Astrocyte of the spinal cord (primary cell): ENCODE data around the gene FNBP1L.
A peak's percentile ranks its signal among the peaks of the same experiment; 100 is the strongest.
"Not testable (repeated sequence)": the region's sequence is repeated elsewhere in the genome, so short reads cannot be mapped to it uniquely, and the experiment has no call there.

Experiments used
- DNase-seq: peaks from one replicate; pipeline ENCODE4 v3.0.0; 2011; ENCODE audit warnings: low read depth, low spot score
- H3K4me3 ChIP-seq: 2 replicates; pipeline ENCODE4 v1.5.1; 2011; ENCODE audit warnings: low read depth, mild to moderate bottlenecking, low read length, moderate library complexity
- in situ Hi-C: cut with HindIII; loops from 2 replicates; pipeline ENCODE4 v1.10.0; 2017; ENCODE audit warnings: low sequenced_read_pairs
- TF ChIP-seq, protein P1 (sequence below): IDR thresholded peaks from 2 replicates; pipeline ENCODE4 v1.5.1; 2012; ENCODE audit warnings: low read depth, mild to moderate bottlenecking, low read length, inconsistent platforms

Gene FNBP1L

GRCh38 chr1:93475681-93476080, 27.8 kb downstream of the FNBP1L start:
- TF ChIP-seq, protein P1, sequence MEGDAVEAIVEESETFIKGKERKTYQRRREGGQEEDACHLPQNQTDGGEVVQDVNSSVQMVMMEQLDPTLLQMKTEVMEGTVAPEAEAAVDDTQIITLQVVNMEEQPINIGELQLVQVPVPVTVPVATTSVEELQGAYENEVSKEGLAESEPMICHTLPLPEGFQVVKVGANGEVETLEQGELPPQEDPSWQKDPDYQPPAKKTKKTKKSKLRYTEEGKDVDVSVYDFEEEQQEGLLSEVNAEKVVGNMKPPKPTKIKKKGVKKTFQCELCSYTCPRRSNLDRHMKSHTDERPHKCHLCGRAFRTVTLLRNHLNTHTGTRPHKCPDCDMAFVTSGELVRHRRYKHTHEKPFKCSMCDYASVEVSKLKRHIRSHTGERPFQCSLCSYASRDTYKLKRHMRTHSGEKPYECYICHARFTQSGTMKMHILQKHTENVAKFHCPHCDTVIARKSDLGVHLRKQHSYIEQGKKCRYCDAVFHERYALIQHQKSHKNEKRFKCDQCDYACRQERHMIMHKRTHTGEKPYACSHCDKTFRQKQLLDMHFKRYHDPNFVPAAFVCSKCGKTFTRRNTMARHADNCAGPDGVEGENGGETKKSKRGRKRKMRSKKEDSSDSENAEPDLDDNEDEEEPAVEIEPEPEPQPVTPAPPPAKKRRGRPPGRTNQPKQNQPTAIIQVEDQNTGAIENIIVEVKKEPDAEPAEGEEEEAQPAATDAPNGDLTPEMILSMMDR = no peak
- in situ Hi-C loops = no loop called here
- H3K4me3 ChIP-seq = no peak overlapping the region
- DNase-seq = no peak

GRCh38 chr1:93479133-93479745, 31.3 kb downstream of the FNBP1L start:
- DNase-seq, in situ Hi-C loops: not testable (repeated sequence)

GRCh38 chr1:93481899-93482298, 34.0 kb downstream of the FNBP1L start:
- in situ Hi-C loops, DNase-seq, H3K4me3 ChIP-seq: not testable (repeated sequence)

More at GRCh38 chr1:93479133-93479745, 31.3 kb downstream of the FNBP1L start:
- H3K4me3 ChIP-seq = not testable (repeated sequence)

DNA sequence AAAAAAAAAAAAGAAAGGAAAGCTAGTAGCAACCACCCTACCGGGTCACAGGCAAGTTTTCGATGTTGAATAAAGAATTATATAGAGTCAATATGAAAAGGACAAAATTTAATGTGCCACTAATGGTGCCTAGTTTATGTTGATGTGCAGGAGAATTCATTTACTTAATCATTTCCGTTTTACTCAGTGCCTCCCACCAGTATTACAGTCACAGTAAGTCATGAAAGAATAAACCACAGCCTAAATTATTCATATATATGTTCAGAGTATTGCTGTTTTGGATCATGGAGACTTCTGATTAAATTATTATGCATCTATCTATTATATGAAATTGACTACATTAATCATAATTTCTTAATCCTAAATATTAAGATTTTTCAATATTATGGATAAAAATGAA, 35.3 kb downstream of the FNBP1L start:
- TF ChIP-seq, protein P1 = no peak
- H3K4me3 ChIP-seq = no peak overlapping the region
- DNase-seq = no peak
- in situ Hi-C loops = no loop called here

DNA sequence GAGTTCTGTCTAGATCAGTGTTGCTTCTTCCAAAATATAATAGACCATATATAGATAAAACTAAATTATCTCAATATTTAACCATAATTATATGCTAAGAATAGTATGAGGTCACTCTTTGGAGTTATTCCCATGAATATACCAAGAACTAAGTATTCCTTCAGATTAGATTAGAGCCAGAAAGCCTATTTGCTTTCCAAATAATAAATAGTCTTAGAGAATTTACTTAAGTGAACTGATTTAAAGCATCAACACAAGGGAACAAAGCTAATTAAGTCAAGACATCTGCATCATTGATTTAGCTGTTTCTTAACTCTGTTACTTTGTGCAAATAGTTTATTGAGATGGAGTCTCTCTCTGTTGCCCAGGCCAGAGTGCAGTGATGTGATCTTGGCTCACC, 35.7 kb downstream of the FNBP1L start:
- in situ Hi-C loops = no loop called here
- no peak overlapping the region for H3K4me3 ChIP-seq
- DNase-seq = no peak
- TF ChIP-seq, protein P1 = no peak

DNA sequence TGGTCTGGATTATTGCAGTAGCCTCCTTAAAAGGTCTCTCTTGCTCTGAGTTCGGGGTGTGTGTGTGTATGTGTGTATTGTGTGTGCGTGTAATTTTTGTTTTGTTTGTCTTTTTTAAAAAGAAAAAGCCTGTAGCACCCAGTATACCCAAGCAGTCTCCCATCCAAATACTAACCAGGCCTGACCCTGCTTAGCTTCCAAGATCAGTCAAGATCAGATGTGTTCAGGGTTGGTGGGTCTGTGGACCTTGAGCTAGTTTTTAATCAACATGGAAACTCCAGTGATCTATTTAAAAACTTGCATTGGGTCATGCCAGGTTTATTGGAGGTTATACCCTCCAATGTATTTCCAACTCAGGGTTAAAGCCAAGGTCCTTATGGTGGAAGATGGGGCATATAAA, 40.3 kb downstream of the FNBP1L start:
- no peak overlapping the region for H3K4me3 ChIP-seq
- in situ Hi-C loops = no loop called here
- TF ChIP-seq, protein P1 = no peak
- DNase-seq = no peak

DNA sequence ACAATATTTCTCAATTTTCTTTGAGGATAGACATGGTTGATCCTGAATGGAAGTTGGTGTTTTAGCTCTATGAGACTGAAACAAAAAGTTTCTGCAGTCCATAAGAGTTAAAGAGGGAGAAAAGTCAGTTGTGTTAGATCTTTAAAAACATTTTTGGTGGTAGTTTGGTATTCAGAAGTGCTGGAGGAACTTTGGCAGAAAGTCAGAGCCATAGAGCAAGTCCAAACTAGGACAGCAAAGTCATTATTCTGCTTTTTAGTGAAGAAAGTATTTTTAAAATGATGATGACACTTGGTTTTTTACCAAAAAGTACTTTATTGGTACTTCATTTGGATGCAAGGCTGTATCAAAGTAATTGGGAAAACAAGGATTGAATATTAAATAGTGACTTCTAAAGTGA, 41.8 kb downstream of the FNBP1L start:
- in situ Hi-C loops = no loop called here
- H3K4me3 ChIP-seq = no peak overlapping the region
- TF ChIP-seq, protein P1 = no peak
- DNase-seq = peak; percentile 15

GRCh38 chr1:93490357-93490756, 42.4 kb downstream of the FNBP1L start:
- DNase-seq = no peak
- TF ChIP-seq, protein P1 = no peak
- in situ Hi-C loops = no loop called here
- no peak overlapping the region for H3K4me3 ChIP-seq
